ENCODE results near the gene PTPN1. TPM values are rescaled to one million over a fixed set of nuclear protein-coding genes. Genes with fewer than 3 reads are reported as not detected.
A peak's percentile ranks its signal among the peaks of the same experiment; 100 is the strongest.

Gene PTPN1
- polyA plus RNA-seq, 1 donor (not counting 4 experiments of a cell fraction or from before 2014, with no cell fraction given) = 61.6 TPM

GRCh38 chr20:50521221-50522052 lies 11.3 kb downstream of the PTPN1 start:
- peaks cover 57% of the 10 kb centered on the region for H3K4me1 ChIP-seq (ENCODE audit: control insufficient read depth, extremely low read depth, insufficient read depth, low read length)
- H3K9me1 ChIP-seq (ENCODE audit: control insufficient read depth, extremely low read depth, insufficient read depth, low read length) = peaks cover 16% of the 10 kb centered on the region
- TF ChIP-seq CTCF (optimal IDR thresholded peaks at IDR 0.05 in 1 of 3, IDR thresholded peaks at IDR 0.05 in 1 of 3, conservative IDR thresholded peaks at IDR 0.05 in 1 of 3; ENCODE audit: extremely low read depth in 1 of 3, insufficient read depth in 2 of 3, low read length in 3 of 3) (no peak), EZH2 (IDR thresholded peaks at IDR 0.05; ENCODE audit: low read length) (no peak)
- no peak overlapping the region for H3K9ac ChIP-seq (ENCODE audit: control insufficient read depth, extremely low read depth, insufficient read depth, low read length)
- H3K27ac ChIP-seq (ENCODE audit: control insufficient read depth, insufficient read depth, low read length) = peak overlapping the region; percentile 8
- dilution Hi-C loops (cut with MboI; ENCODE audit: extremely low pct_ligation_motif_present, low sequenced_read_pairs) = no loop called here
- FAIRE-seq (no peak), DNase-seq (ENCODE audit: low read depth, low spot score) (no peak)
- no peaks in the 10 kb centered on the region for H3K27me3 ChIP-seq (ENCODE audit: control insufficient read depth, extremely low read depth, insufficient read depth, low read length)
- H3K36me3 ChIP-seq (ENCODE audit: control insufficient read depth in 2 of 2, extremely low read depth in 1 of 2, insufficient read depth in 2 of 2, low read length in 2 of 2) = peaks cover 6 to 18% of the 10 kb centered on the region in 2 experiments
- no peak overlapping the region for H3K4me3 ChIP-seq (ENCODE audit: control insufficient read depth in 2 of 3, extremely low read depth in 1 of 3, insufficient read depth in 2 of 3, low read depth in 1 of 3, low read length in 3 of 3)
- H3K4me2 ChIP-seq (ENCODE audit: control insufficient read depth, extremely low read depth, insufficient read depth, low read depth, low read length) = peak overlapping the region; percentile 3
- peaks cover 92% of the 10 kb centered on the region for H3K79me2 ChIP-seq (ENCODE audit: control insufficient read depth, insufficient read depth, low read length)
- H3K9me3 ChIP-seq (ENCODE audit: control insufficient read depth, low read depth, low read length) = no peaks in the 10 kb centered on the region
- peaks cover 3% of the 10 kb centered on the region for H4K20me1 ChIP-seq (ENCODE audit: control insufficient read depth, extremely low read depth, insufficient read depth, low read length)
- no peak overlapping the region for H2AFZ ChIP-seq (ENCODE audit: control insufficient read depth, low read length)

GRCh38 chr20:50522053-50522674 lies 12.0 kb downstream of the PTPN1 start:
- Histone ChIP-seq H3K9me1 (ENCODE audit: control insufficient read depth, extremely low read depth, insufficient read depth, low read length) (peaks cover 16% of the 10 kb centered on the region), H3K4me3 (ENCODE audit: control insufficient read depth in 2 of 3, extremely low read depth in 1 of 3, insufficient read depth in 2 of 3, low read depth in 1 of 3, low read length in 3 of 3) (no peak overlapping the region), H3K79me2 (ENCODE audit: control insufficient read depth, insufficient read depth, low read length) (peaks cover 94% of the 10 kb centered on the region), H3K4me2 (ENCODE audit: control insufficient read depth, extremely low read depth, insufficient read depth, low read depth, low read length) (no peak overlapping the region), H3K27me3 (ENCODE audit: control insufficient read depth, extremely low read depth, insufficient read depth, low read length) (no peaks in the 10 kb centered on the region), H4K20me1 (ENCODE audit: control insufficient read depth, extremely low read depth, insufficient read depth, low read length) (peaks cover 3% of the 10 kb centered on the region), H3K9me3 (ENCODE audit: control insufficient read depth, low read depth, low read length) (no peaks in the 10 kb centered on the region), H3K36me3 (ENCODE audit: control insufficient read depth in 2 of 2, extremely low read depth in 1 of 2, insufficient read depth in 2 of 2, low read length in 2 of 2) (peaks cover 6 to 24% of the 10 kb centered on the region in 2 experiments), H3K27ac (ENCODE audit: control insufficient read depth, insufficient read depth, low read length) (no peak overlapping the region), H2AFZ (ENCODE audit: control insufficient read depth, low read length) (no peak overlapping the region), H3K4me1 (ENCODE audit: control insufficient read depth, extremely low read depth, insufficient read depth, low read length) (peaks cover 51% of the 10 kb centered on the region), H3K9ac (ENCODE audit: control insufficient read depth, extremely low read depth, insufficient read depth, low read length) (no peak overlapping the region)
- DNase-seq (ENCODE audit: low read depth, low spot score) (no peak), FAIRE-seq (no peak)
- TF ChIP-seq EZH2 (IDR thresholded peaks at IDR 0.05; ENCODE audit: low read length) (no peak), CTCF (optimal IDR thresholded peaks at IDR 0.05 in 1 of 3, IDR thresholded peaks at IDR 0.05 in 1 of 3, conservative IDR thresholded peaks at IDR 0.05 in 1 of 3; ENCODE audit: extremely low read depth in 1 of 3, insufficient read depth in 2 of 3, low read length in 3 of 3) (no peak)
- dilution Hi-C loops (cut with MboI; ENCODE audit: extremely low pct_ligation_motif_present, low sequenced_read_pairs) = no loop called here

Measured in keratinocyte (primary cell).